H9 (cell line): ENCODE results near the gene KCTD16. TPM values are rescaled to one million over a fixed set of nuclear protein-coding genes. Genes with fewer than 3 reads are reported as not detected.

ENCODE experiments used
- DNase-seq: peaks from one replicate; pipeline ENCODE4 v3.0.0-alpha.2; 2017
- H2AFZ ChIP-seq: one replicate; pipeline ENCODE4 v1.6.1; 2013; ENCODE audit warnings: mild to moderate bottlenecking, low read length, control low read depth, moderate library complexity
- H2AK5ac ChIP-seq: 2 replicates; pipeline ENCODE4 v1.6.1; 2013; ENCODE audit warnings: low read length, control low read depth, mixed read lengths; ENCODE audit not compliant: insufficient read length
- H2BK120ac ChIP-seq: one replicate; pipeline ENCODE4 v1.6.1; 2013; ENCODE audit warnings: low read depth, mild to moderate bottlenecking, low read length, control low read depth, inconsistent platforms; ENCODE audit not compliant: poor library complexity, severe bottlenecking
- H2BK12ac ChIP-seq: 2 replicates; pipeline ENCODE4 v1.6.1; 2013; ENCODE audit warnings: low read length, control low read depth, mixed read lengths, low read depth; ENCODE audit not compliant: insufficient read length
- H2BK15ac ChIP-seq: 2 replicates; pipeline ENCODE4 v1.6.1; 2013; ENCODE audit warnings: low read depth, low read length, control low read depth
- H2BK20ac ChIP-seq: one replicate; pipeline ENCODE4 v1.6.1; 2013; ENCODE audit warnings: low read depth, mild to moderate bottlenecking, low read length, control low read depth, inconsistent platforms; ENCODE audit not compliant: poor library complexity, severe bottlenecking
- H2BK5ac ChIP-seq: 2 replicates; pipeline ENCODE4 v1.6.1; 2013; ENCODE audit warnings: low read length, control low read depth, mixed read lengths; ENCODE audit not compliant: insufficient read length
- H3K14ac ChIP-seq: 2 replicates; pipeline ENCODE4 v1.6.1; 2013; ENCODE audit warnings: low read length, control low read depth; ENCODE audit not compliant: insufficient read depth
- H3K18ac ChIP-seq: 2 replicates; pipeline ENCODE4 v1.6.1; 2013; ENCODE audit warnings: low read depth, mild to moderate bottlenecking, mixed read lengths, low read length, control low read depth; ENCODE audit not compliant: insufficient read length
- H3K23ac ChIP-seq: 2 replicates; pipeline ENCODE4 v1.6.1; 2013; ENCODE audit warnings: low read length, control low read depth, mixed read lengths, low read depth; ENCODE audit not compliant: insufficient read length
- H3K23me2 ChIP-seq: 2 replicates; pipeline ENCODE4 v1.6.1; 2013; ENCODE audit warnings: low read depth, mild to moderate bottlenecking, mixed read lengths, low read length, control low read depth; ENCODE audit not compliant: insufficient read length, poor library complexity, severe bottlenecking
- H3K27ac ChIP-seq: 2 replicates; pipeline ENCODE4 v1.5.1; 2013; ENCODE audit warnings: low read length, control low read depth, mixed read lengths, low read depth; ENCODE audit not compliant: insufficient read length
- H3K27me3 ChIP-seq: 2 replicates; pipeline ENCODE4 v1.6.1; 2013; ENCODE audit warnings: low read length, control low read depth, inconsistent platforms; ENCODE audit not compliant: insufficient read depth
- H3K4ac ChIP-seq: 2 replicates; pipeline ENCODE4 v1.6.1; 2013; ENCODE audit warnings: low read depth, mild to moderate bottlenecking, control low read depth, inconsistent platforms, low read length, moderate library complexity
- H3K4me1 ChIP-seq: 2 replicates; pipeline ENCODE4 v1.6.1; 2013; ENCODE audit warnings: low read length, control low read depth, inconsistent platforms; ENCODE audit not compliant: insufficient read depth
- H3K4me2 ChIP-seq: 2 replicates; pipeline ENCODE4 v1.6.1; 2013; ENCODE audit warnings: low read length, control low read depth, mixed read lengths; ENCODE audit not compliant: insufficient read length, insufficient read depth
- H3K56ac ChIP-seq: 2 replicates; pipeline ENCODE4 v1.6.1; 2013; ENCODE audit warnings: low read depth, mild to moderate bottlenecking, mixed read lengths, low read length, control low read depth; ENCODE audit not compliant: insufficient read length
- H3K79me1 ChIP-seq: 2 replicates; pipeline ENCODE4 v1.6.1; 2013; ENCODE audit warnings: low read depth, mild to moderate bottlenecking, moderate library complexity, low read length, control low read depth, inconsistent platforms; ENCODE audit not compliant: insufficient read depth, poor library complexity, severe bottlenecking
- H3K79me2 ChIP-seq: 2 replicates; pipeline ENCODE4 v1.6.1; 2013; ENCODE audit warnings: low read length, control low read depth, inconsistent platforms; ENCODE audit not compliant: insufficient read depth
- H3K9ac ChIP-seq: 2 replicates; pipeline ENCODE4 v1.6.1; 2013; ENCODE audit warnings: low read length, control low read depth, mixed read lengths; ENCODE audit not compliant: insufficient read length; ENCODE audit errors: extremely low read depth
- H3K9me3 ChIP-seq: one replicate; pipeline ENCODE4 v1.6.1; 2013; ENCODE audit warnings: low read depth, low read length, inconsistent platforms; ENCODE audit not compliant: control insufficient read depth
- H3T11ph ChIP-seq: one replicate; pipeline ENCODE4 v1.6.1; 2013; ENCODE audit warnings: mild to moderate bottlenecking, low read length, control low read depth, inconsistent platforms
- H4K20me1 ChIP-seq: one replicate; pipeline ENCODE4 v1.6.1; 2013; ENCODE audit not compliant: control insufficient read depth, insufficient read length, insufficient read depth
- H4K5ac ChIP-seq: 2 replicates; pipeline ENCODE4 v1.6.1; 2013; ENCODE audit warnings: low read depth, mild to moderate bottlenecking, mixed read lengths, low read length, control low read depth; ENCODE audit not compliant: insufficient read length
- H4K8ac ChIP-seq: replicated peaks from 2 replicates; pipeline ENCODE4 v1.6.1; 2013; ENCODE audit warnings: low read length, control low read depth, mixed read lengths, low read depth; ENCODE audit not compliant: insufficient read length
- H4K91ac ChIP-seq: 2 replicates; pipeline ENCODE4 v1.6.1; 2013; ENCODE audit warnings: low read depth, mild to moderate bottlenecking, moderate library complexity, mixed read lengths, low read length, control low read depth; ENCODE audit not compliant: insufficient read length
- H3K27ac Mint-ChIP-seq, 3 experiments: 2 replicates in 2 of 3; 3 replicates in 1 of 3; pipeline ENCODE4 v1.8.0; 2020 to 2021; ENCODE audit warnings: mixed read lengths in 3 of 3, mild to moderate bottlenecking in 1 of 3, moderate library complexity in 1 of 3
- H3K27me3 Mint-ChIP-seq: 2 replicates; pipeline ENCODE4 v1.8.0; 2021; ENCODE audit warnings: low read depth, mild to moderate bottlenecking, moderate library complexity, mixed read lengths
- H3K36me3 Mint-ChIP-seq, 3 experiments: 2 replicates in 2 of 3; 3 replicates in 1 of 3; pipeline ENCODE4 v1.8.0; 2020 to 2021; ENCODE audit warnings: low read depth in 3 of 3, mixed read lengths in 3 of 3; ENCODE audit not compliant: insufficient read depth in 1 of 3
- H3K4me1 Mint-ChIP-seq, 2 experiments: 2 replicates each; pipeline ENCODE4 v1.8.0; 2020; ENCODE audit warnings: mixed read lengths in 2 of 2
- H3K4me3 Mint-ChIP-seq, 2 experiments: 2 replicates in 1 of 2; 3 replicates in 1 of 2; pipeline ENCODE4 v1.8.0; 2020 to 2021; ENCODE audit warnings: mild to moderate bottlenecking in 2 of 2, mixed read lengths in 2 of 2, moderate library complexity in 1 of 2
- H3K9me3 Mint-ChIP-seq, 2 experiments: 2 replicates in 1 of 2; 3 replicates in 1 of 2; pipeline ENCODE4 v1.8.0; 2020; ENCODE audit warnings: mild to moderate bottlenecking in 2 of 2, mixed read lengths in 2 of 2, moderate library complexity in 1 of 2
- CTCF ChIP-seq: fragments of 200-600 bp; sonication (generic); conservative IDR thresholded peaks from 3 replicates; pipeline ENCODE4 v1.8.0; 2021; ENCODE audit warnings: antibody characterized with exemption, mild to moderate bottlenecking
- WGBS: extraction: QIAGEN DNeasy Blood & Tissue Kit; methylation state at CpG from one replicate; pipeline ENCODE4 v1.1.7; 2013; ENCODE audit warnings: missing lambda C conversion rate, low lambda C conversion rate, mixed read lengths; ENCODE audit not compliant: insufficient read length; ENCODE audit errors: extremely low coverage; 5-methylcytosine and 5-hydroxymethylcytosine counted together
- total RNA-seq: library from RNA; stranded (reverse); gene quantifications from 2 replicates; pipeline ENCODE4 v1.2.1, GENCODE V29; 2021

KCTD16 gene
- total RNA-seq, 1 experiment from 2014 or later: 0.09 TPM

- no peak overlapping the region for H2BK5ac ChIP-seq
- Mint-ChIP-seq H3K36me3 (no peaks in the 10 kb centered on the region), H3K27me3 (peaks cover 1% of the 10 kb centered on the region; the same call in 1 of the 2 replicates), H3K4me3 (no peak overlapping the region), H3K9me3 (no peaks in the 10 kb centered on the region; a peak in 1 of 5 replicates), H3K27ac (no peak overlapping the region), H3K4me1 (peaks cover 5% of the 10 kb centered on the region in 2 experiments; a peak in 3 of 4 replicates)
- TF ChIP-seq CTCF: no peak
- no peak overlapping the region for H2BK12ac ChIP-seq
- H4K20me1 ChIP-seq: no peaks in the 10 kb centered on the region
- H3K79me2 ChIP-seq: peaks cover 1% of the 10 kb centered on the region; the same call in 1 of the 2 replicates
- H3T11ph ChIP-seq: no peak overlapping the region
- H2AK5ac ChIP-seq: no peak overlapping the region
- H3K27ac ChIP-seq: no peak overlapping the region
- H3K79me1 ChIP-seq: no peaks in the 10 kb centered on the region
- no peak overlapping the region for H4K91ac ChIP-seq
- H2AFZ ChIP-seq: no peak overlapping the region
- no CpG with 5 or more reads among the region's 1 CpG for WGBS
- no peak overlapping the region for H3K4ac ChIP-seq
- no peaks in the 10 kb centered on the region for H3K9me3 ChIP-seq
- H3K9ac ChIP-seq: no peak overlapping the region
- H3K14ac ChIP-seq: no peak overlapping the region
- no peaks in the 10 kb centered on the region for H3K27me3 ChIP-seq
- no peak overlapping the region for H2BK15ac ChIP-seq
- H3K4me2 ChIP-seq: no peak overlapping the region
- no peak overlapping the region for H3K18ac ChIP-seq
- no peaks in the 10 kb centered on the region for H3K23me2 ChIP-seq
- no peak overlapping the region for H4K8ac ChIP-seq
- H4K5ac ChIP-seq: no peak overlapping the region
- no peak overlapping the region for H3K56ac ChIP-seq
- H2BK20ac ChIP-seq: no peak overlapping the region
- no peaks in the 10 kb centered on the region for H3K4me1 ChIP-seq
- no peak overlapping the region for H2BK120ac ChIP-seq
- no peak for DNase-seq
- no peak overlapping the region for H3K23ac ChIP-seq
Observed at GRCh38 chr5:144404672-144405071, 234.0 kb downstream of the KCTD16 start.
